ENCODE results near the gene PITRM1. TPM values are rescaled to one million over a fixed set of nuclear protein-coding genes. Genes with fewer than 3 reads are reported as not detected.

The PITRM1 gene
- total RNA-seq, 1 experiment from 2014 or later: 40.7 TPM

DNA sequence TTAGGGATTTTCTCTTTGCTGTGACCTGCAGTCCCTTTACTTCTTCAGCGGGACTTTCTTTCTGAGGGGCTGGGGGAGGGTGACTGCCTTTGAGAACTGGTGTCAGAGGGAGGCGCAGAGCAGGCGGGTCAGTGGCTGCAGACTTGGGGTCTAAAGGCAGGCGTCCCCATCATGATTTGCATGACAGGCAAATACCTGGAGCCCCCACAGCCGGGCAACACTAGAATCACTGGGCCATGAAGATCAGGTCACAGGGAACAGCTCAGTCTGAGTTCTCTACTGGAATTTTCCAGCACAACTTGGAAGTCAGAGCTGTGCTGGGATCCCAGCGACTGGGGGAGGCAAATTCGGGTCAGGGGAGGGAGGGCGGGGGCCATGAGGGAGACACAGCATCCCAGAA is 29.2 kb upstream of the PITRM1 start:
- H3K4me3 Mint-ChIP-seq: no peak overlapping the region
- no peak for ATAC-seq
- no peak overlapping the region for H3K27ac Mint-ChIP-seq
- no peaks in the 10 kb centered on the region for H3K9me3 Mint-ChIP-seq
- no peak for DNase-seq (ENCODE audit: low spot score)
- peaks cover 17% of the 10 kb centered on the region for H3K4me1 Mint-ChIP-seq
- H3K36me3 Mint-ChIP-seq: no peaks in the 10 kb centered on the region
- ChIA-PET CTCF (no interaction called here), POLR2A (no interaction called here)
- TF ChIP-seq, protein P1, sequence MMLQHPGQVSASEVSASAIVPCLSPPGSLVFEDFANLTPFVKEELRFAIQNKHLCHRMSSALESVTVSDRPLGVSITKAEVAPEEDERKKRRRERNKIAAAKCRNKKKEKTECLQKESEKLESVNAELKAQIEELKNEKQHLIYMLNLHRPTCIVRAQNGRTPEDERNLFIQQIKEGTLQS (CRISPR knock-in tag; conservative IDR thresholded peaks at IDR 0.05): no peak
- no peak for TF ChIP-seq ATF1 (CRISPR knock-in tag; IDR thresholded peaks at IDR 0.05)
- no peak for TF ChIP-seq NFYB (CRISPR knock-in tag; conservative IDR thresholded peaks at IDR 0.05; ENCODE audit: low read depth)
- TF ChIP-seq USF2 (CRISPR knock-in tag; IDR thresholded peaks at IDR 0.05): no peak
- no peak for TF ChIP-seq CREB1 (CRISPR knock-in tag; IDR thresholded peaks at IDR 0.05)
- no peak for TF ChIP-seq TEAD1 (CRISPR knock-in tag; IDR thresholded peaks at IDR 0.05)
- TF ChIP-seq FOXP1 (CRISPR knock-in tag; IDR thresholded peaks at IDR 0.05; ENCODE audit: borderline replicate concordance): no peak
- no peak for TF ChIP-seq EMX1 (CRISPR knock-in tag; IDR thresholded peaks at IDR 0.05)
- TF ChIP-seq, protein P2, sequence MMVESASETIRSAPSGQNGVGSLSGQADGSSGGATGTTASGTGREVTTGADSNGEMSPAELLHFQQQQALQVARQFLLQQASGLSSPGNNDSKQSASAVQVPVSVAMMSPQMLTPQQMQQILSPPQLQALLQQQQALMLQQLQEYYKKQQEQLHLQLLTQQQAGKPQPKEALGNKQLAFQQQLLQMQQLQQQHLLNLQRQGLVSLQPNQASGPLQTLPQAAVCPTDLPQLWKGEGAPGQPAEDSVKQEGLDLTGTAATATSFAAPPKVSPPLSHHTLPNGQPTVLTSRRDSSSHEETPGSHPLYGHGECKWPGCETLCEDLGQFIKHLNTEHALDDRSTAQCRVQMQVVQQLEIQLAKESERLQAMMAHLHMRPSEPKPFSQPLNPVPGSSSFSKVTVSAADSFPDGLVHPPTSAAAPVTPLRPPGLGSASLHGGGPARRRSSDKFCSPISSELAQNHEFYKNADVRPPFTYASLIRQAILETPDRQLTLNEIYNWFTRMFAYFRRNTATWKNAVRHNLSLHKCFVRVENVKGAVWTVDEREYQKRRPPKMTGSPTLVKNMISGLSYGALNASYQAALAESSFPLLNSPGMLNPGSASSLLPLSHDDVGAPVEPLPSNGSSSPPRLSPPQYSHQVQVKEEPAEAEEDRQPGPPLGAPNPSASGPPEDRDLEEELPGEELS (CRISPR knock-in tag; IDR thresholded peaks at IDR 0.05): no peak
- TF ChIP-seq, protein P3, sequence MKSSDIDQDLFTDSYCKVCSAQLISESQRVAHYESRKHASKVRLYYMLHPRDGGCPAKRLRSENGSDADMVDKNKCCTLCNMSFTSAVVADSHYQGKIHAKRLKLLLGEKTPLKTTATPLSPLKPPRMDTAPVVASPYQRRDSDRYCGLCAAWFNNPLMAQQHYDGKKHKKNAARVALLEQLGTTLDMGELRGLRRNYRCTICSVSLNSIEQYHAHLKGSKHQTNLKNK (CRISPR knock-in tag; IDR thresholded peaks at IDR 0.05): no peak
- TF ChIP-seq, protein P4, sequence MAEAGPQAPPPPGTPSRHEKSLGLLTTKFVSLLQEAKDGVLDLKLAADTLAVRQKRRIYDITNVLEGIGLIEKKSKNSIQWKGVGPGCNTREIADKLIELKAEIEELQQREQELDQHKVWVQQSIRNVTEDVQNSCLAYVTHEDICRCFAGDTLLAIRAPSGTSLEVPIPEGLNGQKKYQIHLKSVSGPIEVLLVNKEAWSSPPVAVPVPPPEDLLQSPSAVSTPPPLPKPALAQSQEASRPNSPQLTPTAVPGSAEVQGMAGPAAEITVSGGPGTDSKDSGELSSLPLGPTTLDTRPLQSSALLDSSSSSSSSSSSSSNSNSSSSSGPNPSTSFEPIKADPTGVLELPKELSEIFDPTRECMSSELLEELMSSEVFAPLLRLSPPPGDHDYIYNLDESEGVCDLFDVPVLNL (CRISPR knock-in tag; IDR thresholded peaks at IDR 0.05; ENCODE audit: borderline replicate concordance, low read depth): no peak
- no peak for TF ChIP-seq MYBL2 (CRISPR knock-in tag; IDR thresholded peaks at IDR 0.05)
- TF ChIP-seq SP1 (CRISPR knock-in tag; conservative IDR thresholded peaks at IDR 0.05): no peak
- no peak for TF ChIP-seq ZNF281 (CRISPR knock-in tag; IDR thresholded peaks at IDR 0.05)
- TF ChIP-seq NR3C1 (CRISPR knock-in tag; conservative IDR thresholded peaks at IDR 0.05; ENCODE audit: low read depth): no peak
- no peak for TF ChIP-seq ZNF263 (CRISPR knock-in tag; IDR thresholded peaks at IDR 0.05; ENCODE audit: low read depth)
- TF ChIP-seq, protein P5, sequence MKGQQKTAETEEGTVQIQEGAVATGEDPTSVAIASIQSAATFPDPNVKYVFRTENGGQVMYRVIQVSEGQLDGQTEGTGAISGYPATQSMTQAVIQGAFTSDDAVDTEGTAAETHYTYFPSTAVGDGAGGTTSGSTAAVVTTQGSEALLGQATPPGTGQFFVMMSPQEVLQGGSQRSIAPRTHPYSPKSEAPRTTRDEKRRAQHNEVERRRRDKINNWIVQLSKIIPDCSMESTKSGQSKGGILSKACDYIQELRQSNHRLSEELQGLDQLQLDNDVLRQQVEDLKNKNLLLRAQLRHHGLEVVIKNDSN (CRISPR knock-in tag; IDR thresholded peaks at IDR 0.05): no peak
- no peak for TF ChIP-seq TEAD4 (CRISPR knock-in tag; IDR thresholded peaks at IDR 0.05)
- no peak for TF ChIP-seq ZNF121 (CRISPR knock-in tag; IDR thresholded peaks at IDR 0.05)
- H3K27me3 Mint-ChIP-seq (ENCODE audit: low read depth): peaks cover 9% of the 10 kb centered on the region; the same call in 1 of the 2 replicates
